ENCODE measurements around the gene KDM7A. TPM values are rescaled to one million over a fixed set of nuclear protein-coding genes. Genes with fewer than 3 reads are reported as not detected.

The KDM7A gene
- total RNA-seq, 1 donor from 2014 or later = 16.4 TPM

GRCh38 chr7:140058517-140058916 lies 118.3 kb downstream of the KDM7A start:
- no peak for DNase-seq (ENCODE audit: low spot score)

DNA sequence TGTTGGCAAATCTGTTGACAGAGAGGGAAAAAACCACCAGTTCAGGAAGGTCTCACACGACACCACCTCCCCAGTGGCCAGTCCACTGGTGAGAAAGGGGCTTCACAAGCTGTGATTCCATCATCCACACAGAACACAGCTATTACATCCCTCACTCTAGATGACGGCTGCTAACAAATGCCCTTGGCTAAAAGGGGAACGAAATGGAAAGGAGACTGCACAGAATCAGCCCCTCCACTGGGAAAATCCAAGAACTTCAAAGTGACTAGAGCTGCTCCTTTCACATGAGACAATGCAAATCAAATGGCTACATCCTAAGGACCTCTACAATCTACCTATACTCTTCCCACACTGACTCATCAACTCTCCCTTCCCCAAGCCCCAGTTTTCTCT lies 119.6 kb downstream of the KDM7A start:
- peak; percentile 26 for DNase-seq (ENCODE audit: low spot score)

DNA sequence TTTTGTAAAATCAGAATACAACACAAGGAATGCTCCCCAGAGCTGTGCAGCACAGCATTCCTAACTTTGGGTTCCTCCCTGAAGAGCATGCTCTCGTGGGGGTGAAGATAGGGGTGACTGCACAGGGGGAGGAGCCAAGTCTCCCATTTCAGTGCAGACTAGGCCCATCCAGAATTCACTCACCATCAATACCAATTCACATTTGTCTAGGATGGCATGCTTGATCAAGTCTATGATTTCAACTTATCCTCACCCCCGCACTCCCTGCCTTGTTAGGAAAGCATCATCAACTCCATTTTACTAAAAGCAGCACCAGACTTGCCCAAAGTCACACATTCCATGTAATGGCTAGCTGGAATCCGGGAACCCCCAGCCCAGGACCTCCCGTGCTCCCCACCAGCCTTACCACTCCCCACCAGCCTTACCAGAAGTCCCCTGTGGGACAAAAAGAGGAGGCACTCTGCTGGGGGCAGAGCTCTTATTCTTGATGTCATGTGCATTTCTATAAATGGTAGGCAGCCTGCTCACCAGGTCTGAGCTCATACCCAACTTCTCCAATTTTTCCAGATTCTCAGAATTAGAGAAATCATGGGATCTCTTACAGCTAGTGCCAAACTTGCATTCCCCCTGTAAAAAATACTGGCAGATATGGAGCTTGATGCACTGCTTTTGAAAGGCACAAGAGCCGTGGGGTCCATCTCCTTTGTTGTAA lies 120.2 kb downstream of the KDM7A start:
- peak; percentile 49 for DNase-seq (ENCODE audit: low spot score)

- DNase-seq (ENCODE audit: low spot score) = peak; percentile 33
Measured at GRCh38 chr7:140055833-140056232, 121.0 kb downstream of the KDM7A start.

GRCh38 chr7:140054751-140055150 lies 122.0 kb downstream of the KDM7A start:
- no peak for DNase-seq (ENCODE audit: low spot score)

- no peak for DNase-seq (ENCODE audit: low spot score)
Measured at GRCh38 chr7:140053812-140054539, 122.8 kb downstream of the KDM7A start.

GRCh38 chr7:140051820-140052219 lies 125.0 kb downstream of the KDM7A start:
- DNase-seq (ENCODE audit: low spot score) = no peak

DNA sequence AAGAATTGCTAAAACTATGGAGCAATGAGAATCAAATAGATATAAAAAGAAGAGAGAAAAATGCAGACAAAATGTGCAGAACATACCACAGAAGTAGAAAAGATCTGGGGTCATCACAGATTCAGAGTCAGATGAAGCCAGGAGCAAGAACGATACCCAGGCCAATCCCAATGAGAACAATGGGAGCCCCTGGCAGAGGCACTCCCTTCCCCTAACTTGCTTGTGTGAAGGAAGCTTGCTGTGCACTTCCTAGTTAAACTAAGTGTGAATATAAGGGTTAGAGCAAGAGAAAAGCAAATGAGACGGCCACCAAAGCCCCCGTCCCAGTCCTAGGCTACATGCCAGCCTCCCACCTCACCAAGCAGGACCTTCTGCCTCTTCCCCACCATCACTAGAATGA lies 126.7 kb downstream of the KDM7A start:
- DNase-seq (ENCODE audit: low spot score) = no peak

- no peak for DNase-seq (ENCODE audit: low spot score)
Measured at GRCh38 chr7:140049339-140050024, 127.3 kb downstream of the KDM7A start.

DNA sequence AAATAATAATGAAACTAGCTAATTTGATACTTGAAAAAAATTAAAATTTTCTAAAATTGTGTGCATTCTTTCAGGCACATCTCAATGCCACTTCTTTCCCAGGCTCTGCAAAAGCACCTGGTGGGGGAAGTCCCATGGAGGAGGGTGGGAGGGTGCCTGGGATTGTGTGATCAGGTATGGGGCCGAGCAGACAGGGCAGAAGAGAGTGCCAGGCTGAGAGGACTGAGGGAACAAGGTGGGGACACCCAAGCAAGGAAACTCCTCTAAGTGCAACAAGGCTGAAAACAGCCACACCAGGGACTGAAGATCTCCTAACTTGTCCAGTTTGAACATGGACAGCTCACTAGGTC lies 127.8 kb downstream of the KDM7A start:
- no peak for DNase-seq (ENCODE audit: low spot score)

GRCh38 chr7:140048138-140048537 lies 128.6 kb downstream of the KDM7A start:
- DNase-seq (ENCODE audit: low spot score) = no peak

GRCh38 chr7:140047197-140047596 lies 129.6 kb downstream of the KDM7A start:
- DNase-seq (ENCODE audit: low spot score) = no peak

DNA sequence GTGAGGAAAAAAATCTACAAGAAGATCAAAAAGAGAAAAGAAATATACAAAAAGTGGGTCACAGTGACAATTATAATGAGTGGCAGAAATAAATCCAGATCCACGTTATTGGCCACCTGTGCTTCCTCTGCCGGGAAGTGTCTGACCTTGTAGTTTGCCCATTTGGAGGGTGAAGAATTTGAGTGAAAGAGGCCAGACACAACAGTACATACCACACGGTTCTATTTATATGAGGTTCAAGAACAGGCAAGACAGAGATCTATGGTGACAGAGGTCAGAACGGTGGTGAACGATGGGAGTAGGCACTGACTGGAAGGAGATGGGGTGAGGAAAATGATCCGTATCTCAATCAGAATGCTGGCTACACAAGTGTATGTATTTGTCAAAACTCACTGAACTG lies 131.1 kb downstream of the KDM7A start:
- no peak for DNase-seq (ENCODE audit: low spot score)

DNA sequence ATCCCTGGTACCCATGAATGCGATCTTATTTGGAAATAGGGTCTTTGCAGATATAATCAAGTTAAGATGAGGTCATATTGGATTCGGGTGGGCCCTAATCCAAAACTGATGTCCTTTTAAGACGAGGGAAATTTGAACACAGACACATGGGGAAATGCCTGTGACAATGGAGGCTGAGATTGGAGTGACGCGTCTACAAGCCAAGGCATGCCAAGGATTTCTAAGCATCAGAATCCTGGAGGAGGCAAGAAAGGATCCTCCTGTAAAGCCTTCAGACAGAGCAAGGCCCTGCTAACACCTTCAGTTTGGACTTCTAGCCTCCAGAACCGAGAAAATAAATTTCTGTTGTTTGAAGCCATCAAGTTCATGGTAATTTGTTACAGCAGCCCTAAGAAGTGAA lies 132.5 kb downstream of the KDM7A start:
- no peak for DNase-seq (ENCODE audit: low spot score)

GRCh38 chr7:140042386-140042670 lies 134.5 kb downstream of the KDM7A start:
- no peak for DNase-seq (ENCODE audit: low spot score)

DNA sequence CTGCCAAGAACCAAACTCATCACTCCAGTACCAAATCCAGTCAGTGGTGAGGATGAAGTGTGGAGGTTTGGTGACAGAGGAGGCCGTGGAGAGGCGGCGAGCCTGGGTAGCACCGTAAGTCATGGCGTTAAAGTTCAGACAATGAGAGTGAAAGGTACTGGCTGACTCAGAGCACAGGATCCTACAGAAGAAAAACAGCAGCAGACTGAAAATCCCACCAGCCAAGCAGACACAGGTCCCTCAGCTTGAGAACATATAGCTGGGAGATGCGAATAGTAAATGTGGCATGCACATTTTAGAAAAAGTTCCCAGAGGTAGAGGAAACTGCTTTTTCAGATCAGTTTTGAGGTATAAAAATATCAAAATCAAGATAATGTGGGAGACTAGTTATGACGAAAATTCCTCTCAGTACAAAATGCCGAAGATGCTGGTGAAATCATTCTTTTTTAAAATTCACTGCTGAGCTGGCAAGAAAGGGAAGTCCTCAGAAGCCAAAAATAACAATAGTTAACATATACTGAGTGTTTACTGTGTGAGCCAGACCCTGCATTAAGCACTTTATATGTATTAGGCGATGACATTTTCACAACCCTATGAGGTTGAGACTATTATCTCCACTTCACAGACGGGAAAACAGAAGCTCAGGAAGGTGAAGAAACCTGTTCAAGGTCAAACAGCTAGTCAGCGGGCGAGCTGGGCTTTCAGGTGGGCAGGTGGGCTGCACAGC lies 135.0 kb downstream of the KDM7A start:
- no peak for DNase-seq (ENCODE audit: low spot score)

DNA sequence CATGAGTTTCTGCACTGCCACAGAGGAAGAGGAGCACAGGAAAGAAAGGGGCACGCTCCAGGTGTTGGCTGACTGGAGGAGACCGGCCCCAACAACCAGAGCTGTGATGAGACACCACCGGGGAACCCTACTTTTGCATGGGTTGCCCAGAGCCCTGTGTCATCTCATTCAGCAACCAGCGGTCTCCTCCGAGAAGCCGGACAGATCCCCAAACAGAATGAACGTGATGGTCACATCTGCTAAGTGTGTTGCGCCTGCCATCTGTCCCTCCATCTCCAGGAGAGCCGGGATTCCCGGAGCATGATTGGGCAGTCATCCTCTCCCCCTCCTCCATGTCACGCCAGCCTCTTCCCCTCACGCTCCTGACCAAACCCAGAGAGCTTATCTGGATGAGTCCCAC lies 136.9 kb downstream of the KDM7A start:
- DNase-seq (ENCODE audit: low spot score) = peak; percentile 82

DNA sequence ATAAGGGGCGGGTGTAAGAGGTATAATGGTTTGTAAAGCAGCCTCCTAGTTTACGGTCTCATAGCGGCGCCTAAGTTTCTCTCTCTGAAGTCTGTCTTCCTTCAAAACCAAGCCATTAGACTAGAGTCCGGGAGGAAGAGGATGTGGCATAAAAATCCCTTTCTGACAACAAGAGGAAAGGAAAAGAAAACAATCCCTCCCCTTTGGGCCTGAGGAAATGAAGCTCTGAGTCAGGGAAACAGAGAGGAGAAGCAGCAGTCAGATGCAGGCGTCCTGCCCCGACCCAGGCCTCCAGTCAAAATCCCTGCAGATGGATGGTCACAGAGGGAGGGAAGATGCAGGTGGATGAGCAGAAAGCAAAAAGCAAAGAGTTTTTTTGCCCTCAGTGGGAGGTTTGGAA lies 137.7 kb downstream of the KDM7A start:
- peak; percentile 12 for DNase-seq (ENCODE audit: low spot score)

DNA sequence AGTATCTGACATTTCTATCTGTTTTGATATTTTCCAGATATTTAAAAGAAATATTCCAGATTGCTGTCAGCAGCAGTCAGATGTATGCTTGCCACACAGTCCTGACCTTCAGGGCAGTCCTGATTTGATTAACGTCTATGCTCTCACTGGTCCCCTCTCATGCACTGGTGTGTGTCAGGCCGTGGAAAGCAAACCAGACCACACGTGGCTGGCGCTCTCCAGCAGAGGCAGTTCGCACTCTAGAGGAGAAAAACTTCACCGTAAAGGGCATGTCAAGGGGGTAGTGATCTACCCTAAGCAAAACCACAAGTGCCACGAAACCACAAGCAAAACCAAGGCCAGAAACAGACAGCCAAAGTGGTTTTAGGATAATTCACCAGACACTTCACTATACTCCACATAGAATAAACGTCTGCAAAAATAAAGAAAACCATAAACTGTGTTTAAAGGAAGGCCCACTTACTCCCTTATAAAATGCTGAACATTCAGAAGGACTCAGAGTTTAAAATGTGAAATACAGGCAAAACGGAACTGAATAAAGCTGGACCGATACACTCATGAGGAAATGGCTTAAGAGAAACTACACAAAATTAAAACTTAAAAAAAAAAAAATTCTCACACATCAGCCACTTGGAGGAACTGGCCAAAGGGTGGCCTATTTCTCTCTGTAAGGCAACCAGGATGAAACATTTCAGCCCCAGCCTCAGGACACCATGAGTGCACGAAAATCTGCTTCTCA lies 140.4 kb downstream of the KDM7A start:
- DNase-seq (ENCODE audit: low spot score) = no peak

GRCh38 chr7:140035400-140036223 lies 141.2 kb downstream of the KDM7A start:
- no peak for DNase-seq (ENCODE audit: low spot score)
